NCI-H146 treated with DMSO at 0.1 percent for 48 hours (cell line): ENCODE measurements around the gene LYPD8.
"Not testable (repeated sequence)": the region's sequence is repeated elsewhere in the genome, so short reads cannot be mapped to it uniquely, and the experiment has no call there.

ENCODE experiments used
- DNase-seq: peaks from one replicate; lab custom pipeline; 2025; ENCODE audit not compliant: unreplicated experiment; lab: John Stamatoyannopoulos, UW

Gene LYPD8, protein sequence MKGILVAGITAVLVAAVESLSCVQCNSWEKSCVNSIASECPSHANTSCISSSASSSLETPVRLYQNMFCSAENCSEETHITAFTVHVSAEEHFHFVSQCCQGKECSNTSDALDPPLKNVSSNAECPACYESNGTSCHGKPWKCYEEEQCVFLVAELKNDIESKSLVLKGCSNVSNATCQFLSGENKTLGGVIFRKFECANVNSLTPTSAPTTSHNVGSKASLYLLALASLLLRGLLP

DNA sequence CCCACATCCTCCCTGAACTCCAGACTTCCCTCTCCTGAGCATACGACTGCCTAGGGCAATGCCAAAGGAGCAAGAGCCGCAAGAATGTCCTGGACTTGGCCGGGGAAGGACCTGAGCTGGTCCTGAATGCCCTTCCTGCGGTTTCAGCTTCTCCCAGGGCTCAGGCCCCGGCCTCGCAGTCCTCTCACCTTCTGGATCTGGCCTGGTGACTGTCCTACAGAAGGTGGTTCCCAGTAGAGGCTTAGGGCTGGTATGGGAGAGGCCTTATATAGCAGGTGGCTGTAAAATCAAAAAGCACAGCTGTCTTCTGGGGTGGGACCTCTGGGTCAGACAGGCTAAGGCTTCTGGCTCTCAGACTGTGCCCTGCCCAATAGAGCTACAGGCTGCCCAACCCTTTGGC is at the start of gene LYPD8:
LYPD8 (minus strand) TSS at position 243 of the 400 bp plus-strand sequence. CDS start 4,678 bp downstream, outside the sequence.
- no peak for DNase-seq

DNA sequence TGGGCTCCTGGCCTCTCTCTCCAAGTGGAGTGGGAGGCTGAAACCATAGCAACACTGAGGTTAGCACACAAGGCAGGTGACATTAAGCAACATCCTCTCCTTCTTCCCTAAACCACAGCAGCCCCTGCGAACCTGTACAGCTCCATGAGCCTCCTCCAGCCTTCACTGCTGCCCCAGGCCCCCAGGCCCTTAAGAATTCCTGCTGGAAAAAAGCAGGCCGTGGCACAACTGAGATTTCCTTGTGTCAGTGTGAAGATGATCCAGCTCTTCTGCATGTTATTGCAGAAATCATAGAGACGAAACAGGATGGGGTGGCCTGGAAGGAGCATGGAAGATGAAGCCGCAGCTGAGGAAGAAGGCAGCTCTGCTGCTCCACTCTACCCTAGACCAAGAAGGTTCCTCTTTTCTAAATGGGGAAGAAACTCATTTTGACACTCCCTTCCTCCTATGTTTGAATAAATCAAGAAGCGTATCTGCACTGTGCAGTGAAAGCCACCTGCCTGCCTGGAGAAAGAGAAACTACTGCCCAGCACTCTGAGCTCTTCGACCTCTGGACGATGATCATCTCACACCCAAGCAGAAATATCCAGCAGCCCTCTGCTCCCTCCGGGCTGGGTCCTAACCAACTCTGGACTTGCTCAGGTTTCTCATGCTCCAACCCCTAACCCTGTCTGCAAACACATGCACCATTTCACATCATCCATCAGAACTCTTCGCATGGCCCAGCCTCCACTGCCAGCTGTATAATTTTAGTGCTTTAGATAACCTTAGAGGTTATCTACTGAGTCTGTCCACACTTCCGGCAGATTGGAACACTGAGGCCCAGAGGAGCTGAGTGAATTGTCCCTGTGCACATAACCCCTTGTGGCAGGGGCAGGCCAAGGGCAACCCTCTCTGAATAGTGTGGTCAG is 49.5 kb upstream of the LYPD8 start:
- no peak for DNase-seq

DNA sequence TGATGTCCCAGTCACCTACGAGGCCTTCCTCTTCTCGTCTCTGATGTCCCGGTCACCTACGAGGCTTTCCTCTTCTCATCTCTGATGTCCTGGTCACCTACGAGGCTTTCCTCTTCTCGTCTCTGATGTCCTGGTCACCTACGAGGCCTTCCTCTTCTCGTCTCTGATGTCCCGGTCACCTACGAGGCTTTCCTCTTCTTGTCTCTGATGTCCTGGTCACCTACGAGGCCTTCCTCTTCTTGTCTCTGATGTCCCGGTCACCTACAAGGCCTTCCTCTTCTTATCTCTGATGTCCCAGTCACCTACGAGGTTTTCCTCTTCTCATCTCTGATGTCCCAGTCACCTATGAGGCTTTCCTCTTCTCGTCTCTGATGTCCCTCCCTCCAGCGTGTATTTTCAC is 47.9 kb upstream of the LYPD8 start:
- DNase-seq = not testable (repeated sequence)

DNA sequence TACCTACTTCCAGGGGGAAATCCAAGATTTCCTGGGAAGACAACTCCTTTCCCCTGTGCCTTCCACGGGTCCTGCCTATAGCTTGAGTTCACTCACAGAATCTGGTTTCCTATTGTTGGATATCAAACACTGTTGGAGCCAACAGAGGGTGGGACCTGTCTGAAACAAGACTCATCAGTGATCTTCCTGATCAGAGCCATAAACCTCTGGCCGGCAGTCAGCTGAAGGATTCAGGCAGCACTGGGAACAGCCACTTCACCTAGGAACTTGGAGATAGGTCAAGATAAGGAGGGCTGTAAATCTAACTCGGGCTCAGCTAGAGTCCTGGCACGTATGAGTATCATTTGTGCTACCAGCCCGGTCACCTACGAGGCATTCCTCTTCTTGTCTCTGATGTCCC is 46.9 kb upstream of the LYPD8 start:
- no peak for DNase-seq

DNA sequence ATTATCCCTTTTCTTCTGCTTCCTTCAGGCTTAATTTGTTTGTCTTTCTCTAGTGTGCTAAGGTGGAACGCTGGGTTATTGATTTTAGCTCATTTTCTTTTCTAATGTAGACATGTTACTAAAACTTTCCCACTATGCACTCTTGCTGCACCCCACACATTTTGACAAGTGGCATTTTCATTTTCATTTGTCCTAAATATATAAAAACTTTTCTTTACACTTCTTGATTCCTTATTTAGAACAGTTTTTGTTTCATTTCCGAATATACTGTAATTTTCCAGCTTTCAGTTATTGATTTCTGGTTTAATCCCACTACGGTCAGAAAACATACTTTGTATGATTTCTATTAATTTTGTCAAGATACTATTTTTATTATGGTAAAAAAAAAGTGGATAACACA is 44.9 kb upstream of the LYPD8 start:
- DNase-seq = no peak

DNA sequence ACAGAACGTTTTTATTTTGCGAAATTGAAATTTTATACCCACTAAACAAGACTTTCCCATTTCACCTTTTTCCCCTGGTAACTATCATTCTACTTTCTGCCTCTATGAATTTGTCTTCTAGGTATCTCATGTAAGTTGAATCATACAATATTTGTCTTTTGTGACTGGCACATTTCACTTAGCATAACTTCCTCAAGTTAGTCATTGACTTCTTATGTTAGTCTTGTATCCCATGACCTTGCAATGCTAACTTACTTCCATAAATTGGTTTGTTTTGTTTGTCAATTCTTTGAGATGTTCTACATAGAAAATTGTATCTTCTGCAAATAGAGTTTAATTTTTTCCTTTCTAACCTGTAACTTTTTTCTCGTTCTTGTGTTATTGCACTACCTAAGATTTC is 43.2 kb upstream of the LYPD8 start:
- no peak for DNase-seq

DNA sequence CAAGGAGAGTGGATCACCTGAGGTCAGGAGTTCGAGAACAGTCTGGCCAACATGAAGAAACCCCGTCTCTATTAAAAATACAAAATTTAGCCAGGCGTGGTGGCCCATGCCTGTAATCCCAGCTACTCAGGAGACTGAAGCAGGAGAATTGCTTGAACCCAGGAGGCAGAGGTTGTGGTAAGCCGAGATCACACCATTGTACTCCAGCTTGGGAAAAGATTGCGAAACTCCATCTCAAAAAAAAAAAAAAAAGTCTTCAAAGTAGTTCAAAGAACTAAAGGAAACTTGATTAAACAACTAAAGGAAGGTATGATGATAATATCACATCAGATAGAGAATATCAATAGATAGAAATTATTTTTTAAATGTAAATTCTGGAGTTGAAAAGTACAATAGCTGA is 39.1 kb upstream of the LYPD8 start:
- DNase-seq = not testable (repeated sequence)

DNA sequence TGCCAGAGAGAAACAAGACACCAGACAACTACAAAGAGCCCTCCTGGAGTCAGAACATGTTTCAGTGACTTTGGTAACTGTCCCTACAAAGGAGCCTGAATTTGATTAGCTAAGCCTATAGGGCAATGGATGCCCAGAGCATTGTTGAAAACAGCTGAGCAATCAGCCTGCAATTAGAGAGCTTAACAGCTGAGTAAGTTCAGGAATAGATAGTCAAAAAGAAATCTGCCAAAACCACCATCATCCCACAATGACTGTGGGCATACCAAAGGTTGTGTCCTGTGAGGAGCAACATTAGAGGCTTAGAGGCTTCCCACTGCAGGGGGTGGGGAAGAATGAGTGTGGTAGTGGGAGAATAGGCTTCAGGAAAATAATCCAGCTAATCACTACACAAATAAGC is 38.0 kb upstream of the LYPD8 start:
- DNase-seq = peak; percentile 98

DNA sequence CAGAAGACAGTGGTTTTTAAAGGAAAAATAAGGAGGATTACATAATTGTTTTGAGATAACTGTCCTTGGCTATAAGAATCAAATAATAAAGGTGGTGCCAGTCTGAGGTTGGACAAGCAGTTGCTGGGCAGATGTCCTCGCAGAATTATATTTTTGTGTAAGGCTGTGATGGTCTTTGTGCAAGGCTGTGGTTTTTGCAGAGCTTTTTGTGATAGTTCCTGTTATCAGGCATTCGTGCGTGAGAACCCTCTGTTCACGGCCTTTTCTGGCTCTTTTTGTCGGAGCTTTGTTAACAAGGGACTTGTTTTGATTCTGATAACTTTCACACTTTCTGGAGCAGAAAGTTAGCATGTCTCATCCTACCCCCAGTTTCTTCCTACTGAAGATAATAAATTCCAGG is 36.8 kb upstream of the LYPD8 start:
- no peak for DNase-seq

DNA sequence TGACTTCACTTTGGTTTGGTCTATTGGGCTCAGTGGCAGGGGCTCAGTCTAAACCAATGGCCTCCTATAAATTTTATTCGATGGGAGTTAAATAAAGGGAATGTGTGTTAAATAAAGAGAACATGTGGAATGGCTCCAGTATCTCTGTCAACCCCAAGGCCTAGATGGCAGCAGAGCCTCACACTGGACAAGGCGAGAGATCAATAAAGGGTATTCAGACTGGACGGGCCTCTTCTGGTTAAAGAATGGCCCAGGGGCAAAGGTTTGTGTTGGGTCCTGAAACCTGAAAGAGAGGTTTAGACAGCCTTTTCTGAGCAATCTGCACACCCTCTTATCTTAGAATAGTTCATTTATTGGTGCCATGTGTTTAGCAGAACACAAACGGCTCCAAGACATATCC is 35.5 kb upstream of the LYPD8 start:
- no peak for DNase-seq

DNA sequence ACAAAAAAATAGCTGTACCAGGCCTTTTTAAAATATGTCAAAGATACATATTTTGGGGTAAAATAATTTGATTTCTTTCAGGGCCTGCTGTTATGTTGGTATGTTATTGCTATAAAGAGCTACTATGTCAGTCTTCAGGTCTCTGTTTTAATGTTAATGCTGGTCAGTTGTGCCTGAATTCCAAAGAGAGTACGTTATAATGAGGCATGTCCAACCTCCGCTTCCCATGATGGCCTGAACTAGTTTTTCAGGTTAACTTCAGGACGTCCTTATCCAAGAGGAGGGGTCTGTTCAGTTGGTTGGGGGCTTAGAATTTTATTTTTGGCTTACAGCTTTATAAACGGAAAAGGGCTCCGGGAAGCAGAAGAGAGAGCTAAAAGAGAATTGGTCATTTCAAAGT is 34.9 kb upstream of the LYPD8 start:
- DNase-seq = no peak

DNA sequence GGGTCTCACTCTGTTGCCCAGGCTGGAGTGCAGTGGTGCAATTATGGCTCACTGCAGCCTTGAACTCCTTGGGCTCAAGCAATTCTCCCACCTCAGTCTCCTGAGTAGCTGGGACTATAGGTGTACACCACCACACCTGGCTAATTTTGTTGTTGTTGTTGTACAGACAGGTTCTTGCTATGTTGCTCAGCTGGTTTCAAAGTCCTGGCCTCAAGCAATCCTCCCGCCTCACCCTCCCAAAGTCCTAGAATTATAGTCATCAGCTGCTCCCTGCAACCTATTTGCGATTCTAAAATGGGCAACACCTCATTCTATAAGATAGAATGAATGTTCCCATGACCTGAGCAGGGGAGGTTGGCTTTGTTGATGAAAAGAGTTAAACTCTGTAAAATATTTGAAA is 33.8 kb upstream of the LYPD8 start:
- DNase-seq = not testable (repeated sequence)

DNA sequence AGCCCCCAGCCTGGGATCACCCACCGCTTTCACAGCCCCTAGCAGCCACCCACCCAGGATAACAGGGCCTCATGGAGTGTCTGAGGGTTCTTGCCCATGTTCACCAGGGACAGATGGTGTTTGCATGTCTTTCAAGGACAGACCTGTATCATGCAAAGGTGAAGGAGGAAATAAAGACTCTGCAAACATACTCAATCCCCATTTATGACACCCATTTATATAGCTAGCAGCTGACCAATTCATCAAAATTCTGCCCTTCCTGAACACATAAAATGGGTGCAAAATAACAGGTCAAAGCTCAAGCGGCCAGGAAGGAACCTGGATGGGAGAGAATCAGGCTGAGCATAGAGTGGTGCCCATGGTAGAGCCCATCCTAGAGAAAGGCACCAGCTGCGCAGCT is 32.8 kb upstream of the LYPD8 start:
- DNase-seq = no peak

DNA sequence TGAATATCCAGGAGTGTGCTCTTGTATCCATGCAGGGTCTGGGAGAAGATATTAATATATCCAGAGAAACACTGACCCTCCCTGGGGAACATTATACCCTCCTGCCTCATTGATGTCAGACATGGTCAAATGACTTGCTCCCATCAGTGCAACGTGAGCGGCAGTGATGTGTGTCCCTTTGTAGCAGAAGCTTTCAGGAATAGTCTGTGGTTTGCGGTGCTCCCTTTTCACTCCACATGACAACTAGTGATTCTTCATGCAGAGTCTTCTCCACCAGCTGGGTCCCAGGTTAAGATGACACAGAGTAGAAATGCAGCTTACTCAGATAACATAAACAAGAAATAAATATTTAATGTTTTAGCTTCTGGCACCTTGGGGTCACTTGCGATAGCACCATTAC is 31.9 kb upstream of the LYPD8 start:
- no peak for DNase-seq

DNA sequence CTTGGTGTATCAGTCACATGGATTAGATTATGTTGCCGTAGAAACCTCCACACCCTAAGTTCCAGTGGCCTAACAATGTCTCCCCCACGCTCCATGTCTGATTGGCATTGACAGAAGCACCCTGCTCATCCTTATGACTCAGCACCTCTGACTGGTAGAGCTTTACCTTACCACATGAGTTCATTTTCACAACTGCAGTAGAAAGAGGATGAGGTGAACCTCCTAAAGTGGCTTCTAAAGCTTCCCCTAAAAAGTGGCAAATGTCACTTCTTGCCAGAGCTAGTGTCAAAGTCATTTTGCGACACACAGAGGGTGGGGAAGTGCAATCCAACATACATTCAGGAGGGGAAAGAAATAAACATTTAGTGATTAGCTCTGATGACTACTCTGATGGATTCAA is 30.6 kb upstream of the LYPD8 start:
- no peak for DNase-seq

DNA sequence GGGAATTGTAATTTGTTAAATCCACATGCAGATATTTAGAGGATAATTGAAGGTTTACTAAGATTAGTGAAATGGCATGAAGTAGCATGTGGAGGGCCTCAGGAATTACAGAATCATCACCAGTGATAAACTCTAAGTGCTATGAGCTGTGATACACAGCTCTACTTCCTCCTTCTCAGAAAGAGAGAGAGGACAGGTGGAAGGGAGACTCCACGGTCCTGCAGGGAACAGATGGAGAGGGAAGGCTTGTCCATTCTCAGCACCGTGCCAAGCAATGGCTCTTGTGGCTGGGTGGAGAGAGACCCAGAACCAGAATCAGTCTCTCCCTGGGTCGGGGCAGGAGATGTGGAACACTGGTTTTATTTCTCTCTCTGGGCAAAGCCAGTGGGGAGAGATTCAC is 27.8 kb upstream of the LYPD8 start:
- no peak for DNase-seq

DNA sequence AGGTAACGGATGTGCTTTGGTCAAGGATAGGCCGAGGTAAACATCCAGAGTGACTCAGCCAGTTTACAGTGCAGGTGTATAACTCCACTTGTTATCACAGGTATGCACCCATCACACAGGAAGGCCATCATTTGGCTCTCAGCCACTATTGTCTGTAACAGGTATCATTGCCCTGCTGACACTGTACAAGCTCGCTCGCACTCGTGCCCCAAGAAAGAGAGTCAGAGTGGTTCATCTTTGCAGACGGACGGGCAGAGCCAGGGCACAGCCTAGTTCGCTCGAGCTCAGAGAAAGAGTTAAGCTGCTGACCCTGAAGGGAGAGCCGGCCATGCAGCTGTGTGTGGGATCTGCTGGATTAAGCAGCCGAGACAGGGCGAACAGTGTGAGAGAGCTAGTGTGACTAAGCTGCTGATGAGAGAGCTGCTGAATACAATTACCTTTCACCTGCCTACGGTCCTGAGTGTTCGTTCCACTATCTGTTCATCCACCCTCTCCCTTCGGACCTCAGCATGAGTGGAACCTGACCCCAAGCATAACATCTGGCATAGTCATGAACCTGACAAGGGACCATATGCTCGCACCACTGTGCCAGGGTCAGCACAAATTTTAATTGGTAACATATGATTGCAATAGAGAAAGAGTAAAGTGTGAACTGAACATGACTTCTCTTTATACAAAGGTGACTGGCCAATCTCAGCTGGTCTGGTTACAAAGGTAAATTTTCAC is 27.0 kb upstream of the LYPD8 start:
- DNase-seq = no peak

DNA sequence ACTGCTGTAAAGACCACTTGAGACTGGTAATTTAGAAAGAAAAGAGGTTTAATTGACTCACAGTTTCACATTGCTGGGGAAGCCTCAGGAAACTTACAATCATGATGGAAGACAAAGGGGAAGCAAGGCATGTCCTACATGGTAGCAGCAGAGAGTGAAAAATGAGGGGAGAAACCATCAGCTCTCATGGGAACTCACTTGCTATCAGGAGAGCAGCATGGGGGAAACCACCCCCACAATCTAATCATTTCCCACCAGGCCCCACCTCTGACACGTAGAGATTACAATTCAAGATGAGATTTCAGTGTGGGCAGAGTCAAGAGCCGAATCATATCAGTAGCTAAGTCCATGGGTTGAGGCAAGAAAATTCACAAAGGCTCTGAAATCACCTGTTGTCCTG is 23.8 kb upstream of the LYPD8 start:
- DNase-seq = no peak

DNA sequence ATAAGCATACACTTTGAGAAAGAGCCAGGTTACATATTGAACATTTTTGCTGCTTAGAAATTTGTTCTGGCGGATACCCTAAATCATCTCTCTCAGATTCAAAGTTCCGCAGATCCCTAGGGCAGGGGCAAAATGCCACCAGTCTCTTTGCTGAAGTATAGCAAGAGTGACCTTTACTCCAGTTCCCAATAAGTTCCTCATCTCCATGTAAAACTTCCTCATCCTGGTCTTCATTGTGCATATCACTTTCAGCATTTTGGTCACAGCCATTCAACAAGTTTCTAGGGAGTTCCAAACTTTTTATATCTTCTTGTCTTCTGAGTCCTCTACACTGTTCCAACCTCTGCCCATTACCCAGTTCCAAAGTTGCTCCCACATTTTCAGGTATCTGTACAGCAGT is 23.3 kb upstream of the LYPD8 start:
- DNase-seq = no peak

DNA sequence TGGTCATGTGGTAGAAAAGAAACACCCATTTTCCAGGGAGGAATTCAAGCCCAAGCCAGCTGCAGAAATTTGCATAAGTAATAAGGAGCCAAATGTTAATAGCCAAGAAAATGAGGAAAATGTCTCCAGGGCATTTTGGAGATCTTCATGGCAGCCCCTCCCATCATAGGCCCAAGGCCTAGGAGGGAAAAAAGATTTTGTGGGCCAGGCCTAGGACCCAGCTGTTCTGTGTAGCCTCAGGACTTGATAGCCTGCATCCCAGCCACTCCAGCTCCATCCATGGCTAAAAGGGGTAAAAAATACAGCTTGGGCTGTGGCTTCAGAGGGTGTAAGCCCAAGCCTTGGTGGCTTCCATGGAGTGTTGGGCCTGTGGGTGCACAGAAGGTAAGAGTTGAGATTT is 21.4 kb upstream of the LYPD8 start:
- no peak for DNase-seq

DNA sequence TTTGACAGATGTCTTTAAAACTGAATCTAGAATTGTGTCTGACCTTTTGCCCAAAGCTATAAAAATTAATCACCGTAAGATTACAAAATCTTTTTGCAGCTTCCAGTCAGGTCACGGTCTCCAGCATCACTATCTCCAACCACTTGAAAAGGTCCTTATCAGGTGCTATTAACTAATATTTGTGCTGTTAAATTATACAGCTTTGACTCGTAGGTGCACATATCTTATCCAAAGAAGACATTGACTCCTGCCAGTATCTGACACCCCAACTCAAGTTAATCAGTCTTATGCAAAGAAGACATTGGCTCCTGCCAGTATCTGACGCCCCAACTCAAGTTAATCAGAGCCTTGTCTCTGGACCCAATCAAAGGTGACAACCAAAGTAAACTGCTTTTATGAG is 19.9 kb upstream of the LYPD8 start:
- DNase-seq = no peak

DNA sequence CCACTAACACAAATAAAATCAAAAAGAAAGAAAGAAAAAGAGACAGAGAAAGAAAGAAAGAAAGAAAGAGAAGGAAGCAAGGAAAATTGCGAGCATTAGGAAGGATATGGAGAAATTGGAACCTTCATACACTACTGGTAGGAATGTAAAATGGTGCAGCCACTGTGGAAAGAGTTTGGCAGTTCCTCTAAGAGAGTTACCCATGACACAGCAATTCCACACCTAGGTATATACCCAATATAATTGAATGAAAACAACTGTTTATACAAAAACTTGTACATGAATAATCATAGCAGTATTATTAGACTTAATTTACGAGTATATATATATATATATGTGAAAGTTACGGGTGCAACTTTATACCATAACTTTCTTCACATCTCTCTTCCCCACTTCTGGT is 4.1 kb upstream of the LYPD8 start:
- no peak for DNase-seq
